MCF 10A (cell line): ENCODE measurements around the gene PCBP2. TPM values are rescaled to one million over a fixed set of nuclear protein-coding genes. Genes with fewer than 3 reads are reported as not detected.
A peak's percentile ranks its signal among the peaks of the same experiment; 100 is the strongest.

Source experiments
- BruUV-seq: library from RNA; stranded (reverse); fragments of 400-500 nt; replicated peaks from 2 replicates; lab custom pipeline; 2021; lab: Mats Ljungman, UMichigan
- CTCF ChIA-PET: fragments of 300-600 bp; sonication (Branson Sonifier 250); formaldehyde crosslinking; extraction: SDS; loops from one replicate; lab custom pipeline; 2021; ENCODE audit warnings: antibody characterized with exemption, inconsistent platforms; lab: Yijun Ruan, JAX
- POLR2A ChIA-PET: fragments of 300-600, 350-650 bp; sonication (Branson Sonifier 250); formaldehyde crosslinking; extraction: SDS; loops from one replicate; lab custom pipeline; 2020; ENCODE audit warnings: antibody characterized with exemption, inconsistent platforms; lab: Yijun Ruan, JAX
- DNase-seq: peaks from one replicate; pipeline ENCODE4 v3.0.0-alpha.2; 2018; ENCODE audit not compliant: unreplicated experiment
- H3K27ac Mint-ChIP-seq: one replicate; pipeline ENCODE4 v1.8.0; 2022; ENCODE audit warnings: mild to moderate bottlenecking, low read depth, mixed read lengths; ENCODE audit not compliant: unreplicated experiment
- H3K27me3 Mint-ChIP-seq: one replicate; pipeline ENCODE4 v1.8.0; 2022; ENCODE audit warnings: mixed read lengths; ENCODE audit not compliant: insufficient read depth, unreplicated experiment
- H3K36me3 Mint-ChIP-seq: one replicate; pipeline ENCODE4 v1.8.0; 2022; ENCODE audit warnings: mild to moderate bottlenecking, moderate library complexity, mixed read lengths; ENCODE audit not compliant: insufficient read depth, unreplicated experiment
- H3K4me1 Mint-ChIP-seq: one replicate; pipeline ENCODE4 v1.8.0; 2022; ENCODE audit warnings: mixed read lengths; ENCODE audit not compliant: insufficient read depth, unreplicated experiment
- H3K4me3 Mint-ChIP-seq: one replicate; pipeline ENCODE4 v1.8.0; 2022; ENCODE audit warnings: mild to moderate bottlenecking, moderate library complexity, mixed read lengths; ENCODE audit not compliant: unreplicated experiment
- H3K9me3 Mint-ChIP-seq: one replicate; pipeline ENCODE4 v1.8.0; 2022; ENCODE audit warnings: mixed read lengths; ENCODE audit not compliant: unreplicated experiment
- intact Hi-C: fragments of 100-400 bp; cut with micrococcal nuclease; formaldehyde crosslinking; loops from 2 replicates; pipeline ENCODE4 v1.14.1; 2022
- total RNA-seq: library from RNA; stranded (reverse); gene quantifications from 2 replicates; pipeline ENCODE4 v1.2.3, GENCODE V29; 2022
- TF ChIP-seq, protein P1 (sequence below): fragments of 200-600 bp; IDR thresholded peaks from one replicate; pipeline ENCODE4 v1.8.0; 2022; ENCODE audit warnings: antibody characterized with exemption, mild to moderate bottlenecking; ENCODE audit not compliant: unreplicated experiment

The PCBP2 gene
- total RNA-seq, 1 experiment from 2014 or later = 1,037 TPM

- Mint-ChIP-seq H3K9me3 (no peaks in the 10 kb centered on the region), H3K27ac (no peak overlapping the region), H3K27me3 (no peaks in the 10 kb centered on the region), H3K36me3 (peaks cover 100% of the 10 kb centered on the region), H3K4me3 (no peak overlapping the region), H3K4me1 (peaks cover 29% of the 10 kb centered on the region)
- intact Hi-C loops = no loop called here
- peak; percentile 71 for DNase-seq
- TF ChIP-seq, protein P1, sequence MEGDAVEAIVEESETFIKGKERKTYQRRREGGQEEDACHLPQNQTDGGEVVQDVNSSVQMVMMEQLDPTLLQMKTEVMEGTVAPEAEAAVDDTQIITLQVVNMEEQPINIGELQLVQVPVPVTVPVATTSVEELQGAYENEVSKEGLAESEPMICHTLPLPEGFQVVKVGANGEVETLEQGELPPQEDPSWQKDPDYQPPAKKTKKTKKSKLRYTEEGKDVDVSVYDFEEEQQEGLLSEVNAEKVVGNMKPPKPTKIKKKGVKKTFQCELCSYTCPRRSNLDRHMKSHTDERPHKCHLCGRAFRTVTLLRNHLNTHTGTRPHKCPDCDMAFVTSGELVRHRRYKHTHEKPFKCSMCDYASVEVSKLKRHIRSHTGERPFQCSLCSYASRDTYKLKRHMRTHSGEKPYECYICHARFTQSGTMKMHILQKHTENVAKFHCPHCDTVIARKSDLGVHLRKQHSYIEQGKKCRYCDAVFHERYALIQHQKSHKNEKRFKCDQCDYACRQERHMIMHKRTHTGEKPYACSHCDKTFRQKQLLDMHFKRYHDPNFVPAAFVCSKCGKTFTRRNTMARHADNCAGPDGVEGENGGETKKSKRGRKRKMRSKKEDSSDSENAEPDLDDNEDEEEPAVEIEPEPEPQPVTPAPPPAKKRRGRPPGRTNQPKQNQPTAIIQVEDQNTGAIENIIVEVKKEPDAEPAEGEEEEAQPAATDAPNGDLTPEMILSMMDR = no peak
- ChIA-PET POLR2A (interaction anchor here (0.8 kb wide), 1 partner anchor 15 kb away, joined by 5 read pairs; no protein-coding TSS in a partner anchor), CTCF (interaction anchor here (0.7 to 1.7 kb wide), 5 partner anchors 9 to 43 kb away, joined by 3 to 5 read pairs (median 4); no protein-coding TSS in a partner anchor)
- no TSS peak for BruUV-seq
These were observed 14.7 kb downstream of the PCBP2 start for GRCh38 chr12:53466640-53467039.

- H3K36me3 Mint-ChIP-seq = peaks cover 100% of the 10 kb centered on the region
- H3K27ac Mint-ChIP-seq = no peak overlapping the region
- H3K4me3 Mint-ChIP-seq = no peak overlapping the region
- intact Hi-C loops = no loop called here
- TF ChIP-seq, protein P1 = no peak
- BruUV-seq = no TSS peak
- DNase-seq = no peak
- ChIA-PET CTCF (interaction anchor here (0.7 to 1.2 kb wide), 3 partner anchors 8 to 35 kb away, joined by 3 to 5 read pairs (median 4); no protein-coding TSS in a partner anchor), POLR2A (no interaction called here)
- peaks cover 34% of the 10 kb centered on the region for H3K4me1 Mint-ChIP-seq
- no peaks in the 10 kb centered on the region for H3K27me3 Mint-ChIP-seq
- no peaks in the 10 kb centered on the region for H3K9me3 Mint-ChIP-seq
These were observed 15.2 kb downstream of the PCBP2 start for GRCh38 chr12:53467082-53467481.

GRCh38 chr12:53467880-53468279 is 16.0 kb downstream of the PCBP2 start:
- TF ChIP-seq, protein P1 = no peak
- Mint-ChIP-seq H3K4me3 (no peak overlapping the region), H3K4me1 (peaks cover 36% of the 10 kb centered on the region), H3K9me3 (no peaks in the 10 kb centered on the region), H3K36me3 (peaks cover 100% of the 10 kb centered on the region), H3K27me3 (no peaks in the 10 kb centered on the region), H3K27ac (no peak overlapping the region)
- ChIA-PET CTCF (interaction anchor here (0.6 to 1.2 kb wide), 4 partner anchors 8 to 338 kb away, joined by 3 to 5 read pairs (median 4); partner anchors contain the start of gene AAAS), POLR2A (interaction anchor here (0.7 to 1.6 kb wide), 5 partner anchors 9 to 28 kb away, joined by 3 to 7 read pairs (median 4); no protein-coding TSS in a partner anchor)
- no peak for DNase-seq
- TSS peak; percentile 9 for BruUV-seq
- intact Hi-C loops = no loop called here

DNA sequence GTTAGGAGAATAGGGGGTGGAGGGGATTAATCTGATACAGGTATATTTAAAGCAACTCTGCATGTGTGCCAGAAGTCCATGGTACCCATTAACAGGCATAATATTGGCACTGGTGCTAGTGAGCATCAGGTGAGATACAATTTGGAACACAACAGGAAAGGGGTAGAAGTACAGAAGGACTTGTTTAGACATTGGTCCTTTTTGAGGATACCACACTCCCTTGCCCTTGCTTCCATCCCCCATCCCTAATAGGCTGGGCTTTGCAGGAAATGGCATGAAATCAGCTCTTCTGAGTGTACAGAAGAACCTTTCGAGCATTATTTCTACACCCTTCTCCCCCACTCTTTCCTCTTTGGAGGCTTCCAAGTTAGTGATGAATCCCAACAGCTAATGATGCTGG is 16.4 kb downstream of the PCBP2 start:
- Mint-ChIP-seq H3K4me3 (no peak overlapping the region), H3K27me3 (no peaks in the 10 kb centered on the region), H3K4me1 (peaks cover 36% of the 10 kb centered on the region), H3K9me3 (no peaks in the 10 kb centered on the region), H3K27ac (no peak overlapping the region), H3K36me3 (peaks cover 100% of the 10 kb centered on the region)
- ChIA-PET CTCF (interaction anchor here (0.6 to 1.1 kb wide), 3 partner anchors 10 to 338 kb away, joined by 3 to 4 read pairs (median 4); partner anchors contain the start of gene AAAS), POLR2A (interaction anchor here (0.7 to 1.6 kb wide), 5 partner anchors 10 to 28 kb away, joined by 3 to 7 read pairs (median 4); no protein-coding TSS in a partner anchor)
- intact Hi-C loops = no loop called here
- TF ChIP-seq, protein P1 = no peak
- no peak for DNase-seq
- BruUV-seq = no TSS peak
